K562 (cell line): ENCODE data around the gene PPP3CA. TPM values are rescaled to one million over a fixed set of nuclear protein-coding genes. Genes with fewer than 3 reads are reported as not detected.

Source experiments
- CXXC5 ChIP-seq: fragments of 250-450 bp; sonication (Bioruptor Pico); IDR thresholded peaks from 2 replicates; pipeline ENCODE4 v1.8.0; 2022; ENCODE audit warnings: inconsistent platforms, mild to moderate bottlenecking, moderate library complexity
- FIP1L1 ChIP-seq: fragments of 200-400 bp; formaldehyde crosslinking; IDR thresholded peaks from 2 replicates; pipeline ENCODE4 v1.6.1; 2018; ENCODE audit warnings: mild to moderate bottlenecking, low read depth, low read length; ENCODE audit not compliant: poor library complexity, severe bottlenecking
- KDM5B ChIP-seq: fragments of 200-600 bp; sonication (generic); IDR thresholded peaks from 2 replicates; pipeline ENCODE4 v1.6.1; 2012; ENCODE audit warnings: low read depth, mild to moderate bottlenecking, moderate library complexity, low read length, control low read depth, inconsistent platforms; ENCODE audit not compliant: insufficient replicate concordance
- ZBTB5 ChIP-seq: fragments of 450-650 bp; IDR thresholded peaks from 2 replicates; pipeline ENCODE4 v1.6.1; 2017; ENCODE audit warnings: antibody characterized with exemption
- ZNF232 ChIP-seq: sonication (generic); formaldehyde crosslinking; IDR thresholded peaks from 2 replicates; pipeline ENCODE4 v1.8.0; 2022; ENCODE audit warnings: mild to moderate bottlenecking, missing genetic modification reagents
- ZNF239 ChIP-seq: fragments of 250-450 bp; sonication (Bioruptor Pico); IDR thresholded peaks from 2 replicates; pipeline ENCODE4 v1.4.0; 2020; ENCODE audit warnings: mild to moderate bottlenecking
- ZSCAN32 ChIP-seq: fragments of 450-650 bp; formaldehyde crosslinking; IDR thresholded peaks from 2 replicates; pipeline ENCODE4 v1.4.0; 2020; ENCODE audit warnings: mild to moderate bottlenecking, moderate library complexity
- polyA plus RNA-seq, 8 experiments: library from polyadenylated mRNA; depleted of rRNA in 4 of 8; stranded (reverse) in 5 of 8; unstranded in 3 of 8; fragments of >200 nt; fragmentation: Nextera tagmentation in 2 of 8; fragmentation: Illumina TruSeq in 1 of 8; extraction: Ambion mirVana in 2 of 8; extraction: Trizol in 1 of 8; gene quantifications; 2 replicates each; pipeline versions ENCODE4 v1.2.1 to v1.2.3, GENCODE V29; 2011 to 2014; ENCODE audit warnings: inconsistent platforms in 1 of 8, missing spikeins in 1 of 8
- total RNA-seq, 7 experiments: library from RNA; depleted of rRNA in 6 of 7; stranded (reverse); fragments of >200 nt in 6 of 7; fragmentation: Illumina TruSeq in 2 of 7; extraction: Trizol in 2 of 7; gene quantifications; 2 replicates each; pipeline versions ENCODE4 v1.2.1 to v1.2.3, GENCODE V29; 2011 to 2021; ENCODE audit warnings: low replicate concordance in 1 of 7

PPP3CA gene
- total and polyA plus RNA-seq, 9 of the 15 experiments (the other 6 are each of a cell fraction or from before 2014, with no cell fraction given): 0.94 to 3.2 (median 1.6) TPM

- TF ChIP-seq ZNF239 (CRISPR knock-in tag) (no peak), CXXC5 (CRISPR knock-in tag) (peak; percentile 20; the same call in 1 of the 2 replicates), KDM5B (peak; percentile 25), ZBTB5 (no peak), ZNF232 (CRISPR knock-in tag) (no peak), ZSCAN32 (CRISPR knock-in tag) (no peak), FIP1L1 (peak; percentile 50)
- TF ChIP-seq, all 486 proteins: peak for 29
Observed at GRCh38 chr4:101346351-101347266, 717 bp downstream of the PPP3CA start (continued).
